ENCODE measurements around the gene CHRDL2. TPM values are rescaled to one million over a fixed set of nuclear protein-coding genes. Genes with fewer than 3 reads are reported as not detected.

CHRDL2 gene
- total and polyA plus RNA-seq, 5 donors from 2014 or later, result not detected

GRCh38 chr11:74696939-74697675 lies 34.1 kb downstream of the CHRDL2 start:
- Histone ChIP-seq H3K4me3 (ENCODE audit: low read depth, low read length) (no peak overlapping the region), H3K4me1 (ENCODE audit: control insufficient read depth, insufficient read depth, low read length, poor library complexity, severe bottlenecking) (no peaks in the 10 kb centered on the region), H3K9me3 (ENCODE audit: control insufficient read depth in 2 of 2, low read length in 2 of 2) (no peaks in the 10 kb centered on the region), H3K27me3 (ENCODE audit: control insufficient read depth, insufficient read depth, low read length) (no peaks in the 10 kb centered on the region), H3K36me3 (ENCODE audit: control insufficient read depth, insufficient read depth, low read length) (no peaks in the 10 kb centered on the region), H3K27ac (ENCODE audit: insufficient read depth, low read length, poor library complexity, severe bottlenecking) (no peak overlapping the region)
- Mint-ChIP-seq H3K27ac (no peak overlapping the region), H3K27me3 (peaks cover under 1% of the 10 kb centered on the region), H3K4me3 (no peak overlapping the region), H3K9me3 (no peaks in the 10 kb centered on the region), H3K4me1 (peaks cover 0 to under 1% (median under 1%) of the 10 kb centered on the region in 4 donors), H3K36me3 (no peaks in the 10 kb centered on the region)
- DNase-seq, result no peak
- no peak for ATAC-seq (ENCODE audit: low read depth in 2 of 2)

- Histone ChIP-seq H3K4me3 (ENCODE audit: low read depth, low read length) (no peak overlapping the region), H3K27ac (ENCODE audit: insufficient read depth, low read length, poor library complexity, severe bottlenecking) (no peak overlapping the region), H3K4me1 (ENCODE audit: control insufficient read depth, insufficient read depth, low read length, poor library complexity, severe bottlenecking) (no peaks in the 10 kb centered on the region), H3K27me3 (ENCODE audit: control insufficient read depth, insufficient read depth, low read length) (no peaks in the 10 kb centered on the region), H3K36me3 (ENCODE audit: control insufficient read depth, insufficient read depth, low read length) (no peaks in the 10 kb centered on the region), H3K9me3 (ENCODE audit: control insufficient read depth in 2 of 2, low read length in 2 of 2) (no peaks in the 10 kb centered on the region)
- DNase-seq (no peak), ATAC-seq (ENCODE audit: low read depth in 2 of 2) (no peak)
- no peaks in the 10 kb centered on the region for H3K36me3 Mint-ChIP-seq
- no peaks in the 10 kb centered on the region for H3K4me1 Mint-ChIP-seq
- no peak overlapping the region for H3K27ac Mint-ChIP-seq
- no peak overlapping the region for H3K4me3 Mint-ChIP-seq
- H3K27me3 Mint-ChIP-seq, result no peaks in the 10 kb centered on the region
- H3K9me3 Mint-ChIP-seq, result no peaks in the 10 kb centered on the region
Measured at GRCh38 chr11:74696500-74696899, 34.7 kb downstream of the CHRDL2 start.

GRCh38 chr11:74695705-74696280 lies 35.4 kb downstream of the CHRDL2 start:
- no peak for ATAC-seq (ENCODE audit: low read depth in 2 of 2)
- Histone ChIP-seq H3K27ac (ENCODE audit: insufficient read depth, low read length, poor library complexity, severe bottlenecking) (no peak overlapping the region), H3K36me3 (ENCODE audit: control insufficient read depth, insufficient read depth, low read length) (no peaks in the 10 kb centered on the region), H3K4me3 (ENCODE audit: low read depth, low read length) (no peak overlapping the region), H3K9me3 (ENCODE audit: control insufficient read depth in 2 of 2, low read length in 2 of 2) (no peaks in the 10 kb centered on the region), H3K27me3 (ENCODE audit: control insufficient read depth, insufficient read depth, low read length) (no peaks in the 10 kb centered on the region), H3K4me1 (ENCODE audit: control insufficient read depth, insufficient read depth, low read length, poor library complexity, severe bottlenecking) (no peaks in the 10 kb centered on the region)
- H3K9me3 Mint-ChIP-seq, result no peaks in the 10 kb centered on the region
- H3K36me3 Mint-ChIP-seq, result no peaks in the 10 kb centered on the region
- no peaks in the 10 kb centered on the region for H3K27me3 Mint-ChIP-seq
- H3K4me1 Mint-ChIP-seq, result no peaks in the 10 kb centered on the region
- no peak overlapping the region for H3K4me3 Mint-ChIP-seq
- DNase-seq, result no peak
- no peak overlapping the region for H3K27ac Mint-ChIP-seq

GRCh38 chr11:74694136-74694930 lies 36.9 kb downstream of the CHRDL2 start:
- Mint-ChIP-seq H3K4me1 (no peaks in the 10 kb centered on the region), H3K27ac (peak overlapping the region in 2 of 3 donors; percentile 20 to 45), H3K4me3 (no peak overlapping the region), H3K36me3 (no peaks in the 10 kb centered on the region), H3K9me3 (no peaks in the 10 kb centered on the region), H3K27me3 (no peaks in the 10 kb centered on the region)
- H3K27me3 ChIP-seq (ENCODE audit: control insufficient read depth, insufficient read depth, low read length), result no peaks in the 10 kb centered on the region
- H3K36me3 ChIP-seq (ENCODE audit: control insufficient read depth, insufficient read depth, low read length), result no peaks in the 10 kb centered on the region
- no peaks in the 10 kb centered on the region for H3K4me1 ChIP-seq (ENCODE audit: control insufficient read depth, insufficient read depth, low read length, poor library complexity, severe bottlenecking)
- DNase-seq (no peak), ATAC-seq (ENCODE audit: low read depth in 2 of 2) (no peak)
- no peak overlapping the region for H3K27ac ChIP-seq (ENCODE audit: insufficient read depth, low read length, poor library complexity, severe bottlenecking)
- no peaks in the 10 kb centered on the region for H3K9me3 ChIP-seq (ENCODE audit: control insufficient read depth in 2 of 2, low read length in 2 of 2)
- no peak overlapping the region for H3K4me3 ChIP-seq (ENCODE audit: low read depth, low read length)

GRCh38 chr11:74693531-74693930 lies 37.7 kb downstream of the CHRDL2 start:
- Histone ChIP-seq H3K36me3 (ENCODE audit: control insufficient read depth, insufficient read depth, low read length) (no peaks in the 10 kb centered on the region), H3K4me1 (ENCODE audit: control insufficient read depth, insufficient read depth, low read length, poor library complexity, severe bottlenecking) (no peaks in the 10 kb centered on the region), H3K27ac (ENCODE audit: insufficient read depth, low read length, poor library complexity, severe bottlenecking) (no peak overlapping the region), H3K27me3 (ENCODE audit: control insufficient read depth, insufficient read depth, low read length) (no peaks in the 10 kb centered on the region), H3K9me3 (ENCODE audit: control insufficient read depth in 2 of 2, low read length in 2 of 2) (no peaks in the 10 kb centered on the region), H3K4me3 (ENCODE audit: low read depth, low read length) (no peak overlapping the region)
- Mint-ChIP-seq H3K27me3 (no peaks in the 10 kb centered on the region), H3K4me3 (no peak overlapping the region), H3K4me1 (no peaks in the 10 kb centered on the region), H3K36me3 (no peaks in the 10 kb centered on the region), H3K9me3 (no peaks in the 10 kb centered on the region), H3K27ac (peak overlapping the region in 1 of 3 donors; percentile 20)
- no peak for ATAC-seq (ENCODE audit: low read depth in 2 of 2)
- no peak for DNase-seq

GRCh38 chr11:74691755-74692154 lies 39.5 kb downstream of the CHRDL2 start:
- no peaks in the 10 kb centered on the region for H3K27me3 ChIP-seq (ENCODE audit: control insufficient read depth, insufficient read depth, low read length)
- H3K9me3 Mint-ChIP-seq, result no peaks in the 10 kb centered on the region
- H3K4me1 ChIP-seq (ENCODE audit: control insufficient read depth, insufficient read depth, low read length, poor library complexity, severe bottlenecking), result no peaks in the 10 kb centered on the region
- DNase-seq (no peak), ATAC-seq (ENCODE audit: low read depth in 2 of 2) (no peak)
- no peaks in the 10 kb centered on the region for H3K4me1 Mint-ChIP-seq
- H3K27ac ChIP-seq (ENCODE audit: insufficient read depth, low read length, poor library complexity, severe bottlenecking), result no peak overlapping the region
- no peaks in the 10 kb centered on the region for H3K27me3 Mint-ChIP-seq
- H3K4me3 Mint-ChIP-seq, result no peak overlapping the region
- H3K36me3 Mint-ChIP-seq, result no peaks in the 10 kb centered on the region
- H3K36me3 ChIP-seq (ENCODE audit: control insufficient read depth, insufficient read depth, low read length), result no peaks in the 10 kb centered on the region
- no peaks in the 10 kb centered on the region for H3K9me3 ChIP-seq (ENCODE audit: control insufficient read depth in 2 of 2, low read length in 2 of 2)
- H3K4me3 ChIP-seq (ENCODE audit: low read depth, low read length), result no peak overlapping the region
- H3K27ac Mint-ChIP-seq, result no peak overlapping the region

GRCh38 chr11:74689666-74690065 lies 41.6 kb downstream of the CHRDL2 start:
- no peak overlapping the region for H3K4me3 ChIP-seq (ENCODE audit: low read depth, low read length)
- no peak overlapping the region for H3K27ac ChIP-seq (ENCODE audit: insufficient read depth, low read length, poor library complexity, severe bottlenecking)
- Mint-ChIP-seq H3K27ac (no peak overlapping the region), H3K4me1 (no peaks in the 10 kb centered on the region), H3K9me3 (peaks cover 0 to 1% (median 0%) of the 10 kb centered on the region in 7 donors), H3K36me3 (no peaks in the 10 kb centered on the region), H3K27me3 (no peaks in the 10 kb centered on the region), H3K4me3 (no peak overlapping the region)
- ATAC-seq (ENCODE audit: low read depth in 2 of 2) (no peak), DNase-seq (no peak)
- no peaks in the 10 kb centered on the region for H3K27me3 ChIP-seq (ENCODE audit: control insufficient read depth, insufficient read depth, low read length)
- no peaks in the 10 kb centered on the region for H3K36me3 ChIP-seq (ENCODE audit: control insufficient read depth, insufficient read depth, low read length)
- H3K4me1 ChIP-seq (ENCODE audit: control insufficient read depth, insufficient read depth, low read length, poor library complexity, severe bottlenecking), result no peaks in the 10 kb centered on the region
- H3K9me3 ChIP-seq (ENCODE audit: control insufficient read depth in 2 of 2, low read length in 2 of 2), result no peaks in the 10 kb centered on the region
